ENCODE data around the gene ARID5B.

Gene ARID5B

DNA sequence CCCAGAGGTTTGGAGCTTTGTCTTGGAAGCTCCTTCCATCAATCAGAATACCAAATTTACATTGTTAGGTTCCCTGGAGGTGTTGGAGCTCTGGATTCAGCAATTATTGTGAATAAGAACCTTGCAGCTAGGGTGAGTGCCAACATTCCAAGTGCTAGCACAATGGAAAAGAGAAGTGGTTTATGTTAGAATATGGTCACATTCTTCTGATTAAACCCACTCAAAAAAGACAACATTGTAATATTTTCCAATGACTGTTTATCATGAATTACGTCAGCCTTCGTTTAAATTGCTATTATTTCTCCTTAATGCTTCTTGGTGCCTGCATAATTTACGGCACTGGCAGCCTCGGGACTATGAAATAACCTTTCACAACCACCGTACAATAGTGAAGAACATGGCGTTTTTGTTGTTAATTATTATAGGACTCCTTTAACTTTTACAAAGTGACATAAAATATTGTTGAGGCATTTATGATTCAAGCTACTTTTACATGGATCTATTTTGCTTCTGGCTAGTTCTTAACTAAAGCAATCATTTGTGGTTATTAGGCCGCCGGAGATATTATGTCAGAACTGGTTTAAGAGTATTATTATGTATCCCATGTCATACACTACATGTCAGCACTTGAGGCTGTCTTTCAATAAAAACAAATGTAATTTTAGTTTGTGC, 117.7 kb downstream of the ARID5B start (continued):
- no peak; the same call in 1 of the 2 replicates for TF ChIP-seq ZNF391 (tag by site-specific recombination; IDR thresholded peaks at IDR 0.05; ENCODE audit: borderline replicate concordance, low read depth)
- TF ChIP-seq, protein P1, sequence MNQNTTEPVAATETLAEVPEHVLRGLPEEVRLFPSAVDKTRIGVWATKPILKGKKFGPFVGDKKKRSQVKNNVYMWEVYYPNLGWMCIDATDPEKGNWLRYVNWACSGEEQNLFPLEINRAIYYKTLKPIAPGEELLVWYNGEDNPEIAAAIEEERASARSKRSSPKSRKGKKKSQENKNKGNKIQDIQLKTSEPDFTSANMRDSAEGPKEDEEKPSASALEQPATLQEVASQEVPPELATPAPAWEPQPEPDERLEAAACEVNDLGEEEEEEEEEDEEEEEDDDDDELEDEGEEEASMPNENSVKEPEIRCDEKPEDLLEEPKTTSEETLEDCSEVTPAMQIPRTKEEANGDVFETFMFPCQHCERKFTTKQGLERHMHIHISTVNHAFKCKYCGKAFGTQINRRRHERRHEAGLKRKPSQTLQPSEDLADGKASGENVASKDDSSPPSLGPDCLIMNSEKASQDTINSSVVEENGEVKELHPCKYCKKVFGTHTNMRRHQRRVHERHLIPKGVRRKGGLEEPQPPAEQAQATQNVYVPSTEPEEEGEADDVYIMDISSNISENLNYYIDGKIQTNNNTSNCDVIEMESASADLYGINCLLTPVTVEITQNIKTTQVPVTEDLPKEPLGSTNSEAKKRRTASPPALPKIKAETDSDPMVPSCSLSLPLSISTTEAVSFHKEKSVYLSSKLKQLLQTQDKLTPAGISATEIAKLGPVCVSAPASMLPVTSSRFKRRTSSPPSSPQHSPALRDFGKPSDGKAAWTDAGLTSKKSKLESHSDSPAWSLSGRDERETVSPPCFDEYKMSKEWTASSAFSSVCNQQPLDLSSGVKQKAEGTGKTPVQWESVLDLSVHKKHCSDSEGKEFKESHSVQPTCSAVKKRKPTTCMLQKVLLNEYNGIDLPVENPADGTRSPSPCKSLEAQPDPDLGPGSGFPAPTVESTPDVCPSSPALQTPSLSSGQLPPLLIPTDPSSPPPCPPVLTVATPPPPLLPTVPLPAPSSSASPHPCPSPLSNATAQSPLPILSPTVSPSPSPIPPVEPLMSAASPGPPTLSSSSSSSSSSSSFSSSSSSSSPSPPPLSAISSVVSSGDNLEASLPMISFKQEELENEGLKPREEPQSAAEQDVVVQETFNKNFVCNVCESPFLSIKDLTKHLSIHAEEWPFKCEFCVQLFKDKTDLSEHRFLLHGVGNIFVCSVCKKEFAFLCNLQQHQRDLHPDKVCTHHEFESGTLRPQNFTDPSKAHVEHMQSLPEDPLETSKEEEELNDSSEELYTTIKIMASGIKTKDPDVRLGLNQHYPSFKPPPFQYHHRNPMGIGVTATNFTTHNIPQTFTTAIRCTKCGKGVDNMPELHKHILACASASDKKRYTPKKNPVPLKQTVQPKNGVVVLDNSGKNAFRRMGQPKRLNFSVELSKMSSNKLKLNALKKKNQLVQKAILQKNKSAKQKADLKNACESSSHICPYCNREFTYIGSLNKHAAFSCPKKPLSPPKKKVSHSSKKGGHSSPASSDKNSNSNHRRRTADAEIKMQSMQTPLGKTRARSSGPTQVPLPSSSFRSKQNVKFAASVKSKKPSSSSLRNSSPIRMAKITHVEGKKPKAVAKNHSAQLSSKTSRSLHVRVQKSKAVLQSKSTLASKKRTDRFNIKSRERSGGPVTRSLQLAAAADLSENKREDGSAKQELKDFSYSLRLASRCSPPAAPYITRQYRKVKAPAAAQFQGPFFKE (tag by site-specific recombination; IDR thresholded peaks at IDR 0.05; ENCODE audit: borderline replicate concordance): no peak
- TF ChIP-seq ZNF239 (tag by site-specific recombination; IDR thresholded peaks at IDR 0.05): no peak
- TF ChIP-seq ZFHX2 (tag by site-specific recombination; conservative IDR thresholded peaks at IDR 0.05): no peak
- no peak for TF ChIP-seq ZNF624 (tag by site-specific recombination; IDR thresholded peaks at IDR 0.05)
- TF ChIP-seq ZNF555 (tag by site-specific recombination; conservative IDR thresholded peaks at IDR 0.05): no peak
- TF ChIP-seq, protein P2, sequence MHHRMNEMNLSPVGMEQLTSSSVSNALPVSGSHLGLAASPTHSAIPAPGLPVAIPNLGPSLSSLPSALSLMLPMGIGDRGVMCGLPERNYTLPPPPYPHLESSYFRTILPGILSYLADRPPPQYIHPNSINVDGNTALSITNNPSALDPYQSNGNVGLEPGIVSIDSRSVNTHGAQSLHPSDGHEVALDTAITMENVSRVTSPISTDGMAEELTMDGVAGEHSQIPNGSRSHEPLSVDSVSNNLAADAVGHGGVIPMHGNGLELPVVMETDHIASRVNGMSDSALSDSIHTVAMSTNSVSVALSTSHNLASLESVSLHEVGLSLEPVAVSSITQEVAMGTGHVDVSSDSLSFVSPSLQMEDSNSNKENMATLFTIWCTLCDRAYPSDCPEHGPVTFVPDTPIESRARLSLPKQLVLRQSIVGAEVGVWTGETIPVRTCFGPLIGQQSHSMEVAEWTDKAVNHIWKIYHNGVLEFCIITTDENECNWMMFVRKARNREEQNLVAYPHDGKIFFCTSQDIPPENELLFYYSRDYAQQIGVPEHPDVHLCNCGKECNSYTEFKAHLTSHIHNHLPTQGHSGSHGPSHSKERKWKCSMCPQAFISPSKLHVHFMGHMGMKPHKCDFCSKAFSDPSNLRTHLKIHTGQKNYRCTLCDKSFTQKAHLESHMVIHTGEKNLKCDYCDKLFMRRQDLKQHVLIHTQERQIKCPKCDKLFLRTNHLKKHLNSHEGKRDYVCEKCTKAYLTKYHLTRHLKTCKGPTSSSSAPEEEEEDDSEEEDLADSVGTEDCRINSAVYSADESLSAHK (tag by site-specific recombination; IDR thresholded peaks at IDR 0.05): peak; percentile 71
- TF ChIP-seq, protein P3, sequence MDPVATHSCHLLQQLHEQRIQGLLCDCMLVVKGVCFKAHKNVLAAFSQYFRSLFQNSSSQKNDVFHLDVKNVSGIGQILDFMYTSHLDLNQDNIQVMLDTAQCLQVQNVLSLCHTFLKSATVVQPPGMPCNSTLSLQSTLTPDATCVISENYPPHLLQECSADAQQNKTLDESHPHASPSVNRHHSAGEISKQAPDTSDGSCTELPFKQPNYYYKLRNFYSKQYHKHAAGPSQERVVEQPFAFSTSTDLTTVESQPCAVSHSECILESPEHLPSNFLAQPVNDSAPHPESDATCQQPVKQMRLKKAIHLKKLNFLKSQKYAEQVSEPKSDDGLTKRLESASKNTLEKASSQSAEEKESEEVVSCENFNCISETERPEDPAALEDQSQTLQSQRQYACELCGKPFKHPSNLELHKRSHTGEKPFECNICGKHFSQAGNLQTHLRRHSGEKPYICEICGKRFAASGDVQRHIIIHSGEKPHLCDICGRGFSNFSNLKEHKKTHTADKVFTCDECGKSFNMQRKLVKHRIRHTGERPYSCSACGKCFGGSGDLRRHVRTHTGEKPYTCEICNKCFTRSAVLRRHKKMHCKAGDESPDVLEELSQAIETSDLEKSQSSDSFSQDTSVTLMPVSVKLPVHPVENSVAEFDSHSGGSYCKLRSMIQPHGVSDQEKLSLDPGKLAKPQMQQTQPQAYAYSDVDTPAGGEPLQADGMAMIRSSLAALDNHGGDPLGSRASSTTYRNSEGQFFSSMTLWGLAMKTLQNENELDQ (tag by site-specific recombination; IDR thresholded peaks at IDR 0.05; ENCODE audit: low read depth): no peak
- no peak for TF ChIP-seq ZNF211 (tag by site-specific recombination; IDR thresholded peaks at IDR 0.05; ENCODE audit: low read depth)
- peak; percentile 91 for TF ChIP-seq IKZF3 (tag by site-specific recombination; IDR thresholded peaks at IDR 0.05)
- peak; percentile 97 for TF ChIP-seq SP7 (tag by site-specific recombination; IDR thresholded peaks at IDR 0.05)
- TF ChIP-seq ZNF530 (tag by site-specific recombination; IDR thresholded peaks at IDR 0.05; ENCODE audit: low read depth): no peak
- peak; percentile 57; the same call in 1 of the 2 replicates for TF ChIP-seq WT1 (tag by site-specific recombination; IDR thresholded peaks at IDR 0.05)
- TF ChIP-seq, protein P4, sequence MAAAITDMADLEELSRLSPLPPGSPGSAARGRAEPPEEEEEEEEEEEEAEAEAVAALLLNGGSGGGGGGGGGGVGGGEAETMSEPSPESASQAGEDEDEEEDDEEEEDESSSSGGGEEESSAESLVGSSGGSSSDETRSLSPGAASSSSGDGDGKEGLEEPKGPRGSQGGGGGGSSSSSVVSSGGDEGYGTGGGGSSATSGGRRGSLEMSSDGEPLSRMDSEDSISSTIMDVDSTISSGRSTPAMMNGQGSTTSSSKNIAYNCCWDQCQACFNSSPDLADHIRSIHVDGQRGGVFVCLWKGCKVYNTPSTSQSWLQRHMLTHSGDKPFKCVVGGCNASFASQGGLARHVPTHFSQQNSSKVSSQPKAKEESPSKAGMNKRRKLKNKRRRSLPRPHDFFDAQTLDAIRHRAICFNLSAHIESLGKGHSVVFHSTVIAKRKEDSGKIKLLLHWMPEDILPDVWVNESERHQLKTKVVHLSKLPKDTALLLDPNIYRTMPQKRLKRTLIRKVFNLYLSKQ (tag by site-specific recombination; IDR thresholded peaks at IDR 0.05; ENCODE audit: borderline replicate concordance): 0 out of 2 replicates have a peak, but pooled peaks have one; percentile 44
- peak; percentile 86 for TF ChIP-seq KLF10 (tag by site-specific recombination; IDR thresholded peaks at IDR 0.05)
- TF ChIP-seq ZNF664 (tag by site-specific recombination; IDR thresholded peaks at IDR 0.05): peak; percentile 54; the same call in 1 of the 2 replicates
- TF ChIP-seq ZNF24 (tag by site-specific recombination; IDR thresholded peaks at IDR 0.05): peak; percentile 77; the same call in 1 of the 2 replicates
- TF ChIP-seq, protein P5, sequence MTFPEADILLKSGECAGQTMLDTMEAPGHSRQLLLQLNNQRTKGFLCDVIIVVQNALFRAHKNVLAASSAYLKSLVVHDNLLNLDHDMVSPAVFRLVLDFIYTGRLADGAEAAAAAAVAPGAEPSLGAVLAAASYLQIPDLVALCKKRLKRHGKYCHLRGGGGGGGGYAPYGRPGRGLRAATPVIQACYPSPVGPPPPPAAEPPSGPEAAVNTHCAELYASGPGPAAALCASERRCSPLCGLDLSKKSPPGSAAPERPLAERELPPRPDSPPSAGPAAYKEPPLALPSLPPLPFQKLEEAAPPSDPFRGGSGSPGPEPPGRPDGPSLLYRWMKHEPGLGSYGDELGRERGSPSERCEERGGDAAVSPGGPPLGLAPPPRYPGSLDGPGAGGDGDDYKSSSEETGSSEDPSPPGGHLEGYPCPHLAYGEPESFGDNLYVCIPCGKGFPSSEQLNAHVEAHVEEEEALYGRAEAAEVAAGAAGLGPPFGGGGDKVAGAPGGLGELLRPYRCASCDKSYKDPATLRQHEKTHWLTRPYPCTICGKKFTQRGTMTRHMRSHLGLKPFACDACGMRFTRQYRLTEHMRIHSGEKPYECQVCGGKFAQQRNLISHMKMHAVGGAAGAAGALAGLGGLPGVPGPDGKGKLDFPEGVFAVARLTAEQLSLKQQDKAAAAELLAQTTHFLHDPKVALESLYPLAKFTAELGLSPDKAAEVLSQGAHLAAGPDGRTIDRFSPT (tag by site-specific recombination; IDR thresholded peaks at IDR 0.05): peak; percentile 85
- TF ChIP-seq MYNN (tag by site-specific recombination; IDR thresholded peaks at IDR 0.05; ENCODE audit: borderline replicate concordance): peak; percentile 27; the same call in 1 of the 2 replicates
- TF ChIP-seq ZBTB8A (tag by site-specific recombination; IDR thresholded peaks at IDR 0.05): peak; percentile 37
- TF ChIP-seq MZF1 (tag by site-specific recombination; IDR thresholded peaks at IDR 0.05; ENCODE audit: borderline replicate concordance): no peak
- no peak for TF ChIP-seq ZNF830 (tag by site-specific recombination; IDR thresholded peaks at IDR 0.05; ENCODE audit: low read depth)
- peak; percentile 91 for TF ChIP-seq ZNF629 (tag by site-specific recombination; IDR thresholded peaks at IDR 0.05)

Measured in HEK293 (cell line).